CD4-positive, alpha-beta T cell treated with Interleukin-4 for 1 hour (primary cell): Measurements from ENCODE around the gene HNRNPA1.
A peak's percentile ranks its signal among the peaks of the same experiment; 100 is the strongest.
"Not testable (repeated sequence)": the region's sequence is repeated elsewhere in the genome, so short reads cannot be mapped to it uniquely, and the experiment has no call there.

Experiments used
- DNase-seq, 2 donors: peaks; one replicate each; pipeline ENCODE4 v3.0.0-alpha.2; 2020 to 2022

The HNRNPA1 gene

GRCh38 chr12:54300225-54300731, 19.8 kb downstream of the HNRNPA1 start:
- no peak for DNase-seq

GRCh38 chr12:54300732-54301427, 20.4 kb downstream of the HNRNPA1 start, which contains the start of gene NFE2:
NFE2 (minus strand) TSS chr12:54301015; CDS start chr12:54295248, 5,767 bp downstream.
- peak in 1 of 2 donors; percentile 50 for DNase-seq

DNA sequence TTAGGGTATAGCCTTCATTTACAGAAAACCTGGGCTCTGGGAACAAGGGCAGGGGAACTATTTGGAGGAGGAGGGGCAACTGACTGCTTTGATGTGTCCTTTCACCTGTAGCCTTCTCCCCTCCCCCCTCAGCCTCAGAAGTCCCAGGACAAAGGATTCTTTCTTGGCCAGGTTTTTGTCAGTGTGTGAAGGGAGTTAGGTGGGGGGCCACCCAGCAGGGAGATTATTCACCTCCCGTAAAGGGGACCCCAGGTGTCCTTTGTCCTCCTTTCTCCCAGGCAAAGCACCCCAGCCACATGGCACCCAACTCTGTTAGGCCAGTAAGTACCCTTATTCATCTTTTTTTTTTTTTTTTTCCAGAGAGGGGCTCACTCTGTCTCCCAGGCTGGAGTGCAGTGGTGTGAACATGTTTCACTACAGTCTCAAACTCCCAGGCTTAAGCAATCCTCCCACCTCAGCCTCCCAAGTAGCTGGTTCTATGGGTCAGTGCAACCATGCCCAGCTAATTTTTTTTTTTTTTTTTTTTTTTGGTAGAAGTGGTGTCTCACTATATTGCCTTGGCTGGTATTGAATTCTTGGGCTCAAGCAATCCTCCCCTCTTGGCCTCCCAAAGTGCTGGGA, 21.0 kb downstream of the HNRNPA1 start:
- no peak for DNase-seq

DNA sequence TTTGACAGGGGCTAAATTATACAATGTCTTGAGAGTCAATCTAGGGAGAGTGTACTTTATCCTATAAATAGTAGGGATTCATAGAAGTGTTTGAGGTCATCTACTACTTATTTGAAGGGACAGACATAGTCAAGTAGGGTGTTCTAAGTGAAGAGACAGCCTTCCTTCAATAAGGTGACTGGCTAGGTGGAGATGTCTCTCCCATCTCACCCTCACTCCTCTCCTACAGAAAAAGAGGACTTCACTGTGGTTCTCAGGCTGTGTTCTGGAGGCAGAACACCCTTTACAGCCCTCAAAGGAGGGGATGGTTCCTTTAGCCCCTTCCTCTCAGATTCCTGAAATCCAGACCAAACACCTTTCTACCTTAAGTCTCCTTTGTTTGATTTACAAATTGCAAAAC, 23.1 kb downstream of the HNRNPA1 start:
- no peak for DNase-seq

GRCh38 chr12:54304187-54304810, 23.8 kb downstream of the HNRNPA1 start:
- peak; percentile 59 to 83 for DNase-seq

- peak; percentile 50 to 83 for DNase-seq
These were observed 26.6 kb downstream of the HNRNPA1 start for GRCh38 chr12:54306925-54307741.

DNA sequence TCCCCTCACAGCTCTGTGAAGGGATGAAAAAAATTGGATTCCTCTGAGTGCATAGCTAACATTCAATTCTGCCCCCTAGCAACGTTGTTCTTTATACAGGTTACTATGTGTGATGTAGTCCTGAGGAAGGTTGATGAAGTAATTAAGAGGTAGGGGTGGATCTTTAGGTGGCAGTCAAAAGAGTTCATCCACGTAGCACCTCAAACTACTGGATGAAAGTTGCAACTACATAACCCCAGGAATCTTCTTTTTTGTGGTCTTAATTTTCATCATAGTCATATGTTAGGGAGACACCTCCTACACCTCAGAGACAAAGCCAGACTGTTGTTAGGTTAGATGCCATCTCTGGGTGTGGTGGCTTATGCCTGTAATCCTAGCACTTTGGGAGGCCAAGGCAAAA, 30.5 kb downstream of the HNRNPA1 start:
- no peak for DNase-seq

- not testable (repeated sequence) for DNase-seq
These were observed 31.8 kb downstream of the HNRNPA1 start for GRCh38 chr12:54312309-54312708.

DNA sequence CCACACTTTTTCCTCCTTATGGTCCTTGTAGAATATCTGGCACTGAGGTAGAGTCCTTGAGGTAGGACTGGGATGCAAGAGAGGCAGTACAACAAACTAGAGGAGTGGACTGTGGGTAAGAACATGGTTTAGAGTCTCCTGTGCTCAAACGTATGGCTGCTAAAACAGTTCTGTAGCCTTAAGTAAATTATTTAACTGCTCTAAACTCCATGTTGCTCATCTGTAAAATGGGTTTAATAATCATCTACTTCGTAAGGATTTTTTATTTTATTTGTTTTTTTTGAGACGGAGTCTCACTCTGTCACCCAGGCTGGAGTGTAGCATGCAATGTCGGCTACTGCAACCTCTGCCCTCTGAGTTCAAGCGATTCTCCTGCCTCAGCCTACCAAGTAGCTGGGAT, 40.8 kb downstream of the HNRNPA1 start:
- no peak for DNase-seq

- DNase-seq = peak; percentile 98 to 99
These were observed 44.3 kb downstream of the HNRNPA1 start, which contains the start of gene COPZ1 for GRCh38 chr12:54324617-54325441. COPZ1 (plus strand) TSS chr12:54325131; CDS start chr12:54325164, 33 bp downstream.

DNA sequence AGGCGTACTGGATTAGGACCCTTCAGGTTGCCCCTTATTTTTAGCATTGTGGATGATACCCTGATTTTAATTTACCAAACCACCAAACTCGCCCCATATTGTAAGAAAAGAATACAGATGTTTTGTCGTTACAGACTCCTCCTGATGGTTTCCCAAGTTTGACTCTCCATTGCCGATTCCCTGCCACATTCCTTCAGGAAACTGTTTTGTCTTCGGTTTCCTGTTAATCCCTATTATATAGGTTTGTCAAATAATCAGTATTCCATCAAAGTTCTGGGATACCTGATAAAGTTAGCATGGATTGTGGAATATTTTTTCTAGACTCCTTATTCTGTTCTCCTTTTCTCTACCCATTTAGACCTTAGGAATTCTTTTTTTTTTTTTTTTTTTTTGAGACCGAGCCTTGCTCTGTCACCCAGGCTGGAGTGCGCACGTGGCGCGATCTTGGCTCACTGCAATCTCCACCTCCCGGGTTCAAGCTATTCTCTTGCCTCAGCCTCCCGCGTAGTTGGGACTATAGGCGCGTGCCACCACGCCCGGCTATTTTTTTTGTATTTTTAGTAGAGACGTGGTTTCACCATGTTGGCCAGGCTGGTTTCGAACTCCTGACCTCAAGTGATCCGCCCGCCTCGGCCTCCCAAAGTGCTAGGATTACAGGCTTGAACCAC, 45.0 kb downstream of the HNRNPA1 start:
- not testable (repeated sequence) for DNase-seq

DNA sequence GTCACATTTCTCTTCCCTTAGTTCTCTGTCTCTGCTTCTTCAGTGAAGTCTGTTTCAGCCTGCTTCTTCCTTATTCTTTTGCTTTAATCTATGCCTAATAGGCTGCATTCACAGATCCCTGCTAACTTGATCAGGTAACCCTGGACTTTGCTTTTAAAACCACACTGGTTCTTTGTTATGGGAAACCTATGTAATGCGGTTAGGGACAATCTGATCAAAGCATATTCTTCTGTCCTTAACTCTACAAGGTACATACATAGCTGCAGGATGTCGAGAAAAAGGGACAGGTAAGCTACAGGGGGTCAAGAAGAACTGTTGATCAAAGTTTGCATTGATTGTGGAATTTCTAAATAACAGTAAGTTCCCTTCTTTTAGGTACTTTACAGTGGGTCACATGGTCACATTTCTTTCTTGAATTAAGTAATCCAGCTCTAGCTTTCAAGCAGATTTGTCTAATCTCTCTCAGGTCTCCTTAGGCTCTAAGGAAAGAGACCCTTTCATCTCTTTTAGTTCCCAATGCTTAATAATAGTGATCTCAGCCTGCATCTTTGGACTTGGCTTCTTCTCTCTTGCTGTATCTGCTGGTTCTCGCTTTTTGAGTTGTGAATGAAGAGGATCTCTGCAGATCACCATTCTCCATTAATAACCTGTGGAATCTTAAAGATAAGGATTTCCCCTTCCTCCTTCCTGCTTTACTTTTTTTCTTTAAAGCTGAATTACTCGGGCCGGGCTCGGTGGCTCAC, 48.2 kb downstream of the HNRNPA1 start:
- no peak for DNase-seq

DNA sequence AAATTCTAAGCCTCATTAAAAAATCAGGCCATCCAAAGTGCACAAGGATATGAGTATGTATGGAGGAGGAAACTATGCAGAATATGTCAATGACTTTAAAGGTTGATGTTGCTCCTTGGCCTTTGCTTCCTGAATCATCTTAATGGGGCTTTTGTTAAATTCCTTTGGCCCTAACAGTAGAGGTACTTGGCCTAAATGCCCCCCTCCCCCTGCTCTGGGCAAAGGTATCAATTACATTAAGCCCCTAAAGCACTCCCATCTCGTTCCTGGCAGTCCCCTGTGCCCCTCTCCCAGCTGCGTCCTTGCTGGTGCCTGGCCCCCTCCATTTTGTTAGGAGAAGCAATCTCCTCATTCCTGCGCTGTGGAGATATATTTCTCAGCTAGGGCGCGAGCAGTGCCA, 49.2 kb downstream of the HNRNPA1 start:
- DNase-seq = no peak

- DNase-seq = no peak
These were observed 49.9 kb downstream of the HNRNPA1 start for GRCh38 chr12:54330442-54330841.

- DNase-seq = no peak
These were observed 50.9 kb downstream of the HNRNPA1 start for GRCh38 chr12:54331461-54331860.

DNA sequence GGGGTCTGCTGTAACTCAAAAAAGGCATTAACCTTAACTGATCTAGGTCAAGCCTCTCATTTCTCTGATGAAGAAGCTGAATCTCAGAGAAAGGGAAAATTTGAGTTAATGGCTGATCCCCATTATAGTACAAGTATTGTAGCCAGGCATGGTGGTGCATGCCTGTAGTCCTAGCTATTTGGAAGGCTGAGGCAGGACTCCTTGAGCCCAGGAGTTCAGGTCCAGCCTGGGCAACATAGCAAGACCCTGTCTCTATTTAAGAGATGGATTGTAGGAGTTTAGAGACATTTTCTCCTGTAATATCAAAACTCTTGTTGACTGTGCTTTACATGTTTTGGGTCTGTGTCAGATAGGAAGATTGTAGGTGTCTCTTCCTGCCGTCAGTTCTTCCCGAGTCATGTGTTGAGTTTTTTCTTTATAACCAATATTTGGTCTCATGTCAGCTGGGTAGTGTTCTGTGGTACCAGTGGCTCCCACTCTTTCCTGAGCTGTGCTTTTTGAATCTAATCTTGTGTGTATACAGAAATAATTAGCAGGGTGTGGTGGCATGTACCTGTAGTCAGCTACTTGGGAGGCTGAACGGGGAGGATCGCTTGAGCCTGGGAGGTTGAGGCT, 53.0 kb downstream of the HNRNPA1 start:
- no peak for DNase-seq
